ENCODE results near the gene ARAP2.

ARAP2 gene

GRCh38 chr4:36067116-36067515, 177.2 kb downstream of the ARAP2 start:
- TF ChIP-seq NFIC (IDR thresholded peaks at IDR 0.05) (no peak), MAX (IDR thresholded peaks at IDR 0.05) (no peak), FOXM1 (IDR thresholded peaks at IDR 0.05; ENCODE audit: borderline replicate concordance, low read depth) (no peak), RAD21 (IDR thresholded peaks at IDR 0.05; ENCODE audit: low read depth) (no peak), YY1 (IDR thresholded peaks at IDR 0.05; ENCODE audit: low read depth) (no peak), TEAD4 (IDR thresholded peaks at IDR 0.05) (no peak), EGR1 (IDR thresholded peaks at IDR 0.05) (no peak), EP300 (IDR thresholded peaks at IDR 0.05; ENCODE audit: borderline replicate concordance) (no peak), CREB1 (IDR thresholded peaks at IDR 0.05; ENCODE audit: low read depth) (no peak), TAF1 (IDR thresholded peaks at IDR 0.05; ENCODE audit: low read depth) (no peak), TCF12 (IDR thresholded peaks at IDR 0.05; ENCODE audit: low read depth) (no peak), CEBPB (IDR thresholded peaks at IDR 0.05) (no peak)
- TF ChIP-seq, protein P1, sequence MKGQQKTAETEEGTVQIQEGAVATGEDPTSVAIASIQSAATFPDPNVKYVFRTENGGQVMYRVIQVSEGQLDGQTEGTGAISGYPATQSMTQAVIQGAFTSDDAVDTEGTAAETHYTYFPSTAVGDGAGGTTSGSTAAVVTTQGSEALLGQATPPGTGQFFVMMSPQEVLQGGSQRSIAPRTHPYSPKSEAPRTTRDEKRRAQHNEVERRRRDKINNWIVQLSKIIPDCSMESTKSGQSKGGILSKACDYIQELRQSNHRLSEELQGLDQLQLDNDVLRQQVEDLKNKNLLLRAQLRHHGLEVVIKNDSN (IDR thresholded peaks at IDR 0.05) = no peak
- TF ChIP-seq, protein P2, sequence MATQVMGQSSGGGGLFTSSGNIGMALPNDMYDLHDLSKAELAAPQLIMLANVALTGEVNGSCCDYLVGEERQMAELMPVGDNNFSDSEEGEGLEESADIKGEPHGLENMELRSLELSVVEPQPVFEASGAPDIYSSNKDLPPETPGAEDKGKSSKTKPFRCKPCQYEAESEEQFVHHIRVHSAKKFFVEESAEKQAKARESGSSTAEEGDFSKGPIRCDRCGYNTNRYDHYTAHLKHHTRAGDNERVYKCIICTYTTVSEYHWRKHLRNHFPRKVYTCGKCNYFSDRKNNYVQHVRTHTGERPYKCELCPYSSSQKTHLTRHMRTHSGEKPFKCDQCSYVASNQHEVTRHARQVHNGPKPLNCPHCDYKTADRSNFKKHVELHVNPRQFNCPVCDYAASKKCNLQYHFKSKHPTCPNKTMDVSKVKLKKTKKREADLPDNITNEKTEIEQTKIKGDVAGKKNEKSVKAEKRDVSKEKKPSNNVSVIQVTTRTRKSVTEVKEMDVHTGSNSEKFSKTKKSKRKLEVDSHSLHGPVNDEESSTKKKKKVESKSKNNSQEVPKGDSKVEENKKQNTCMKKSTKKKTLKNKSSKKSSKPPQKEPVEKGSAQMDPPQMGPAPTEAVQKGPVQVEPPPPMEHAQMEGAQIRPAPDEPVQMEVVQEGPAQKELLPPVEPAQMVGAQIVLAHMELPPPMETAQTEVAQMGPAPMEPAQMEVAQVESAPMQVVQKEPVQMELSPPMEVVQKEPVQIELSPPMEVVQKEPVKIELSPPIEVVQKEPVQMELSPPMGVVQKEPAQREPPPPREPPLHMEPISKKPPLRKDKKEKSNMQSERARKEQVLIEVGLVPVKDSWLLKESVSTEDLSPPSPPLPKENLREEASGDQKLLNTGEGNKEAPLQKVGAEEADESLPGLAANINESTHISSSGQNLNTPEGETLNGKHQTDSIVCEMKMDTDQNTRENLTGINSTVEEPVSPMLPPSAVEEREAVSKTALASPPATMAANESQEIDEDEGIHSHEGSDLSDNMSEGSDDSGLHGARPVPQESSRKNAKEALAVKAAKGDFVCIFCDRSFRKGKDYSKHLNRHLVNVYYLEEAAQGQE (IDR thresholded peaks at IDR 0.05; ENCODE audit: low read depth) = no peak

GRCh38 chr4:36065274-36065871, 178.9 kb downstream of the ARAP2 start:
- TF ChIP-seq NFIC (IDR thresholded peaks at IDR 0.05) (no peak), TAF1 (IDR thresholded peaks at IDR 0.05; ENCODE audit: low read depth) (no peak), MAX (IDR thresholded peaks at IDR 0.05) (no peak), FOXM1 (IDR thresholded peaks at IDR 0.05; ENCODE audit: borderline replicate concordance, low read depth) (no peak), ZBTB7A (IDR thresholded peaks at IDR 0.05; ENCODE audit: low read depth) (no peak), CEBPB (IDR thresholded peaks at IDR 0.05) (no peak), TCF12 (IDR thresholded peaks at IDR 0.05; ENCODE audit: low read depth) (no peak), RAD21 (IDR thresholded peaks at IDR 0.05; ENCODE audit: low read depth) (no peak), EP300 (IDR thresholded peaks at IDR 0.05; ENCODE audit: borderline replicate concordance) (no peak)
- TF ChIP-seq, protein P2 (IDR thresholded peaks at IDR 0.05; ENCODE audit: low read depth) = no peak

GRCh38 chr4:36064117-36064516, 180.2 kb downstream of the ARAP2 start:
- TF ChIP-seq CEBPB (IDR thresholded peaks at IDR 0.05) = no peak

DNA sequence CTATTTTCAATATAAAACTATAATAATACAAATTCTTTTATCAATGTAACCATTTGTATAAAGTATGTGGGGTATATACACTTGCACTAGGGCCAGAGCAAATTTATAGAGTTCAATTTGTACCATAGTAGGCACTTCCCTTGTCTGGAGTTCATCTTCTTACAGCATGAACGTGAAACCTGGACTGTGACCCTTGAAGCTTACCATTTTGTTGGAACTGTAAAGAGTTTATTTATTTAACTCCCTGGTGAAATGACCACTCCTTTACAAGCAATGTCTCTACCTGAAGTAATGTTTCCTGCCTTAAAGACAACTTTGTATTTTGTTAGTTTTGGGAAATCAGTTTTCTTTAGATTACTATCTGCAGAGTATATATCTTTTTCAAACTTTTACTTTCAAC, 188.2 kb downstream of the ARAP2 start:
- no peak for TF ChIP-seq TEAD4 (IDR thresholded peaks at IDR 0.05)
- TF ChIP-seq, protein P2 (IDR thresholded peaks at IDR 0.05; ENCODE audit: low read depth) = no peak
- no peak for TF ChIP-seq YY1 (IDR thresholded peaks at IDR 0.05; ENCODE audit: low read depth)
- no peak for TF ChIP-seq ZBTB7A (IDR thresholded peaks at IDR 0.05; ENCODE audit: low read depth)
- TF ChIP-seq CREB1 (IDR thresholded peaks at IDR 0.05; ENCODE audit: low read depth) = no peak
- no peak for TF ChIP-seq TAF1 (IDR thresholded peaks at IDR 0.05; ENCODE audit: low read depth)
- no peak for TF ChIP-seq EP300 (IDR thresholded peaks at IDR 0.05; ENCODE audit: borderline replicate concordance)
- TF ChIP-seq TCF12 (IDR thresholded peaks at IDR 0.05; ENCODE audit: low read depth) = no peak
- TF ChIP-seq, protein P1 (IDR thresholded peaks at IDR 0.05) = no peak
